Uterus (tissue), 2 donors: ENCODE results near the gene DCAF8.

Experiments
- CTCF ChIP-seq, 4 experiments: fragments of 200-600 bp in 2 of 4; fragments of 450-650 bp in 2 of 4; sonication (generic) in 2 of 4; IDR thresholded peaks; one replicate each; pipeline ENCODE4 v1.5.1; 2016 to 2019; ENCODE audit warnings: antibody characterized with exemption in 4 of 4, mild to moderate bottlenecking in 2 of 4, moderate library complexity in 1 of 4
- POLR2A ChIP-seq, 2 donors: fragments of 450-650 bp; IDR thresholded peaks; one replicate each; pipeline ENCODE4 v1.6.1; 2016; ENCODE audit warnings: antibody characterized with exemption in 2 of 2, mild to moderate bottlenecking in 1 of 2, moderate library complexity in 1 of 2

- TF ChIP-seq CTCF (IDR thresholded peaks at IDR 0.05) (no peak), POLR2A (IDR thresholded peaks at IDR 0.05) (no peak)
Observed at GRCh38 chr1:160225345-160225744, 37.0 kb downstream of the DCAF8 start.
